Ishikawa (cell line): ENCODE measurements around the gene LAMP5.

Experiments used
- CEBPB ChIP-seq: IDR thresholded peaks from 2 replicates; pipeline ENCODE4 v1.6.1; 2012
- CREB1 ChIP-seq: IDR thresholded peaks from 2 replicates; pipeline ENCODE4 v1.6.1; 2012; ENCODE audit warnings: low read depth
- EGR1 ChIP-seq: IDR thresholded peaks from 2 replicates; pipeline ENCODE4 v1.6.1; 2012
- EP300 ChIP-seq: IDR thresholded peaks from 2 replicates; pipeline ENCODE4 v1.6.1; 2012; ENCODE audit warnings: borderline replicate concordance
- FOXM1 ChIP-seq: IDR thresholded peaks from 2 replicates; pipeline ENCODE4 v1.6.1; 2012; ENCODE audit warnings: low read depth, borderline replicate concordance
- MAX ChIP-seq: IDR thresholded peaks from 2 replicates; pipeline ENCODE4 v1.6.1; 2012
- NFIC ChIP-seq: IDR thresholded peaks from 2 replicates; pipeline ENCODE4 v1.6.1; 2012
- RAD21 ChIP-seq: IDR thresholded peaks from 2 replicates; pipeline ENCODE4 v1.6.1; 2012; ENCODE audit warnings: low read depth
- REST ChIP-seq: IDR thresholded peaks from 2 replicates; pipeline ENCODE4 v1.6.1; 2012; ENCODE audit warnings: low read depth, mild to moderate bottlenecking
- TAF1 ChIP-seq: IDR thresholded peaks from 2 replicates; pipeline ENCODE4 v1.6.1; 2012; ENCODE audit warnings: low read depth, mild to moderate bottlenecking
- TCF12 ChIP-seq: IDR thresholded peaks from 2 replicates; pipeline ENCODE4 v1.6.1; 2012; ENCODE audit warnings: low read depth
- TEAD4 ChIP-seq: IDR thresholded peaks from 2 replicates; pipeline ENCODE4 v1.6.1; 2012
- USF1 ChIP-seq: IDR thresholded peaks from 2 replicates; pipeline ENCODE4 v1.6.1; 2012
- YY1 ChIP-seq: IDR thresholded peaks from 2 replicates; pipeline ENCODE4 v1.6.1; 2012; ENCODE audit warnings: low read depth
- ZBTB7A ChIP-seq: IDR thresholded peaks from 2 replicates; pipeline ENCODE4 v1.6.1; 2012; ENCODE audit warnings: low read depth

LAMP5 gene

GRCh38 chr20:9573335-9574151 is 59.2 kb downstream of the LAMP5 start:
- TF ChIP-seq NFIC = no peak
- TF ChIP-seq TAF1 = no peak
- no peak for TF ChIP-seq EGR1
- no peak for TF ChIP-seq RAD21
- no peak for TF ChIP-seq FOXM1
- no peak for TF ChIP-seq ZBTB7A
- no peak for TF ChIP-seq MAX
- no peak for TF ChIP-seq EP300
- no peak for TF ChIP-seq TEAD4
- no peak for TF ChIP-seq CEBPB
- TF ChIP-seq TCF12 = no peak

GRCh38 chr20:9574181-9574580 is 59.8 kb downstream of the LAMP5 start:
- TF ChIP-seq EGR1 (no peak), CREB1 (no peak), CEBPB (no peak), NFIC (no peak), TEAD4 (no peak), FOXM1 (no peak), EP300 (no peak), ZBTB7A (no peak), YY1 (no peak), REST (no peak), TCF12 (no peak)

GRCh38 chr20:9574776-9575175 is 60.4 kb downstream of the LAMP5 start:
- TF ChIP-seq CREB1 = no peak
- TF ChIP-seq MAX = no peak
- TF ChIP-seq YY1 = no peak
- TF ChIP-seq NFIC = no peak

GRCh38 chr20:9575836-9576235 is 61.4 kb downstream of the LAMP5 start:
- TF ChIP-seq TCF12 = no peak
- TF ChIP-seq FOXM1 = no peak
- no peak for TF ChIP-seq EP300
- TF ChIP-seq USF1 = no peak
- TF ChIP-seq ZBTB7A = no peak
- no peak for TF ChIP-seq TAF1
- TF ChIP-seq MAX = no peak
- no peak for TF ChIP-seq YY1
- no peak for TF ChIP-seq REST
- TF ChIP-seq TEAD4 = no peak
- TF ChIP-seq EGR1 = no peak

GRCh38 chr20:9576695-9577094 is 62.3 kb downstream of the LAMP5 start:
- no peak for TF ChIP-seq CEBPB

GRCh38 chr20:9577397-9577796 is 63.0 kb downstream of the LAMP5 start:
- no peak for TF ChIP-seq EP300
- TF ChIP-seq FOXM1 = no peak
- no peak for TF ChIP-seq MAX
- TF ChIP-seq USF1 = no peak
- no peak for TF ChIP-seq TAF1
